GM12878 (cell line): ENCODE results near the gene GADD45A. TPM values are rescaled to one million over a fixed set of nuclear protein-coding genes. Genes with fewer than 3 reads are reported as not detected.

Source experiments
- ATAC-seq: fragments of 200-7000 bp; cut with Tn5 transposase; 3 replicates; pipeline ENCODE4 v1.9.1; 2020; ENCODE audit warnings: mild to moderate bottlenecking, moderate library complexity
- BruUV-seq: library from RNA; stranded (reverse); fragments of 400-500 nt; replicated peaks from 2 replicates; lab custom pipeline; 2021; lab: Mats Ljungman, UMichigan
- CTCF ChIA-PET: fragments of 300-600 bp; sonication (Branson Sonifier 250); formaldehyde crosslinking; extraction: SDS; loops from one replicate; lab custom pipeline; 2021; ENCODE audit warnings: inconsistent platforms; lab: Yijun Ruan, JAX
- POLR2A ChIA-PET: fragments of 350-600 bp; formaldehyde crosslinking; extraction: SDS; loops from one replicate; lab custom pipeline; 2021; ENCODE audit warnings: inconsistent platforms; lab: Charles Lee
- RAD21 ChIA-PET: fragments of 300-600 bp; sonication (Branson Sonifier 250); formaldehyde crosslinking; loops from one replicate; lab custom pipeline; 2023; ENCODE audit warnings: antibody characterized with exemption; ENCODE audit not compliant: unreplicated experiment; lab: Charles Lee
- SMC1A ChIA-PET: fragments of 300-600 bp; sonication (Branson Sonifier 250); formaldehyde crosslinking; loops from one replicate; lab custom pipeline; 2023; ENCODE audit not compliant: unreplicated experiment, uncharacterized antibody; lab: Charles Lee
- DNase-seq: peaks from one replicate; pipeline ENCODE4 v3.0.0-alpha.2; 2011; ENCODE audit warnings: low read depth, low spot score
- FAIRE-seq: peaks from 3 replicates; lab custom pipeline; 2011; peaks lifted over from hg19 to GRCh38; lab: Jason Lieb, UNC
- H2AFZ ChIP-seq: 2 replicates; pipeline ENCODE4 v1.6.0; 2011; ENCODE audit warnings: low read depth, low read length, control low read depth; ENCODE audit not compliant: control insufficient read depth
- H3K27ac ChIP-seq: 2 replicates; pipeline ENCODE4 v1.5.1; 2011; ENCODE audit warnings: control low read depth; ENCODE audit not compliant: control insufficient read depth, insufficient read depth
- H3K27me3 ChIP-seq, 2 experiments: replicated peaks in 1 of 2; 2 replicates each; pipeline versions ENCODE4 v1.6.0 to v1.6.1; 2011; ENCODE audit warnings: low read length in 1 of 2; ENCODE audit not compliant: control insufficient read depth in 2 of 2, insufficient read depth in 2 of 2
- H3K36me3 ChIP-seq, 2 experiments: 2 replicates each; pipeline ENCODE4 v1.5.1; 2011; ENCODE audit warnings: low read length in 1 of 2; ENCODE audit not compliant: control insufficient read depth in 2 of 2, insufficient read depth in 2 of 2
- H3K4me1 ChIP-seq: 2 replicates; pipeline ENCODE4 v1.6.1; 2011; ENCODE audit warnings: mild to moderate bottlenecking, low read length, moderate library complexity, mixed read lengths; ENCODE audit not compliant: control insufficient read depth, insufficient read depth
- H3K4me2 ChIP-seq: 2 replicates; pipeline ENCODE4 v1.6.0; 2011; ENCODE audit warnings: control low read depth; ENCODE audit not compliant: control insufficient read depth, insufficient read depth
- H3K4me3 ChIP-seq: fragments of 200-600 bp; sonication (generic); 2 replicates; pipeline ENCODE4 v1.5.1; 2016
- H3K79me2 ChIP-seq: 2 replicates; pipeline ENCODE4 v1.6.0; 2011; ENCODE audit warnings: low read length; ENCODE audit not compliant: control insufficient read depth, insufficient read depth
- H3K9ac ChIP-seq: 2 replicates; pipeline ENCODE4 v1.8.0; 2011; ENCODE audit warnings: low read length, control low read depth, mixed read lengths; ENCODE audit not compliant: control insufficient read depth, insufficient read depth
- H3K9me3 ChIP-seq: replicated peaks from 3 replicates; pipeline ENCODE4 v1.5.1; 2011; ENCODE audit warnings: mild to moderate bottlenecking, low read length; ENCODE audit not compliant: control insufficient read depth, insufficient read depth
- H4K20me1 ChIP-seq: 2 replicates; pipeline ENCODE4 v1.6.0; 2011; ENCODE audit not compliant: control insufficient read depth, insufficient read depth
- ASH2L ChIP-seq: fragments of 300-600, 200-600 bp; sonication (generic); IDR thresholded peaks from 2 replicates; pipeline ENCODE4 v1.6.1; 2017; ENCODE audit warnings: low read depth, mild to moderate bottlenecking, borderline replicate concordance
- CBX3 ChIP-seq: fragments of 200-600 bp; sonication (generic); IDR thresholded peaks from 2 replicates; pipeline ENCODE4 v1.6.1; 2016; ENCODE audit warnings: low read depth, borderline replicate concordance
- GABPA ChIP-seq: IDR thresholded peaks from 2 replicates; pipeline ENCODE4 v1.6.1; 2014; ENCODE audit warnings: antibody characterized with exemption, low read depth, mild to moderate bottlenecking, inconsistent platforms
- IKZF2 ChIP-seq, 2 experiments: fragments of 450-650 bp; IDR thresholded peaks; 2 replicates each; pipeline ENCODE4 v1.6.1; 2017; ENCODE audit warnings: mild to moderate bottlenecking in 2 of 2, moderate library complexity in 2 of 2
- KDM1A ChIP-seq: fragments of 200-600 bp; sonication (generic); IDR thresholded peaks from 2 replicates; pipeline ENCODE4 v1.6.1; 2016; ENCODE audit warnings: borderline replicate concordance
- LARP7 ChIP-seq: fragments of 450-650 bp; IDR thresholded peaks from 2 replicates; pipeline ENCODE4 v1.6.1; 2017; ENCODE audit warnings: mild to moderate bottlenecking
- PKNOX1 ChIP-seq: fragments of 450-650 bp; IDR thresholded peaks from 2 replicates; pipeline ENCODE4 v1.6.1; 2016; ENCODE audit warnings: mild to moderate bottlenecking
- SMARCA5 ChIP-seq: fragments of 450-650 bp; IDR thresholded peaks from 2 replicates; pipeline ENCODE4 v1.6.1; 2017; ENCODE audit warnings: mild to moderate bottlenecking
- SP1 ChIP-seq: IDR thresholded peaks from one replicate; pipeline ENCODE4 v1.6.1; 2011; ENCODE audit warnings: low read depth, low read length
- SREBF2 ChIP-seq: IDR thresholded peaks from 2 replicates; pipeline ENCODE4 v1.6.1; 2012; ENCODE audit warnings: mild to moderate bottlenecking, low read length
- ZNF274 ChIP-seq: IDR thresholded peaks from one replicate; pipeline ENCODE4 v1.8.0; 2011; ENCODE audit not compliant: insufficient read length, insufficient read depth
- ZSCAN29 ChIP-seq: fragments of 450-650 bp; IDR thresholded peaks from 2 replicates; pipeline ENCODE4 v1.6.1; 2017; ENCODE audit warnings: mild to moderate bottlenecking, moderate library complexity
- WGBS: methylation state at CpG from one replicate; pipeline ENCODE4 v1.1.6; 2016; ENCODE audit warnings: low lambda C conversion rate; ENCODE audit not compliant: insufficient replicate concordance, insufficient coverage; ENCODE audit errors: missing lambda C conversion rate; 5-methylcytosine and 5-hydroxymethylcytosine counted together
- in situ Hi-C: fragments of 300-500 bp; cut with MboI; formaldehyde crosslinking; loops from 9 replicates; pipeline ENCODE4 v1.14.3; 2018; ENCODE audit warnings: mixed read lengths
- intact Hi-C: fragments of 100-400 bp; cut with micrococcal nuclease; formaldehyde crosslinking; loops from one replicate; pipeline ENCODE4 v1.14.2; 2022; ENCODE audit not compliant: unreplicated experiment
- polyA plus RNA-seq, 11 experiments: library from polyadenylated mRNA; depleted of rRNA in 4 of 11; unstranded in 6 of 11; stranded (reverse) in 5 of 11; fragments of >200 nt; fragmentation: Nextera tagmentation in 4 of 11; fragmentation: Illumina TruSeq in 1 of 11; extraction: Ambion mirVana in 4 of 11; extraction: Trizol in 1 of 11; gene quantifications; 1 replicate in 1 of 11; 2 replicates in 10 of 11; pipeline versions ENCODE4 v1.2.1 to v1.2.3, GENCODE V29; 2011 to 2016; ENCODE audit warnings: inconsistent platforms in 2 of 11, missing spikeins in 2 of 11, low read depth in 1 of 11
- total RNA-seq, 4 experiments: library from RNA; depleted of rRNA in 3 of 4; stranded (reverse); fragments of >200 nt in 3 of 4; fragmentation: Illumina TruSeq in 1 of 4; extraction: Trizol in 1 of 4; gene quantifications; 2 replicates each; pipeline versions ENCODE4 v1.2.1 to v1.2.3, GENCODE V29; 2013 to 2021
- TF ChIP-seq, protein P1 (sequence below): fragments of 450-650 bp; formaldehyde crosslinking; IDR thresholded peaks from 2 replicates; pipeline ENCODE4 v1.5.0; 2022; ENCODE audit warnings: mild to moderate bottlenecking, missing genetic modification characterization
- TF ChIP-seq, protein P2 (sequence below), 3 experiments: IDR thresholded peaks in 2 of 3; conservative IDR thresholded peaks in 1 of 3; 2 replicates each; pipeline ENCODE4 v1.5.1; 2011; ENCODE audit warnings: low read depth in 3 of 3, low read length in 3 of 3, mild to moderate bottlenecking in 3 of 3, control low read depth in 2 of 3, moderate library complexity in 2 of 3, inconsistent platforms in 1 of 3, mixed read lengths in 1 of 3; ENCODE audit not compliant: control insufficient read depth in 2 of 3, insufficient read depth in 1 of 3; ENCODE audit errors: extremely low read depth in 1 of 3
- TF ChIP-seq, protein P3 (sequence below): IDR thresholded peaks from 2 replicates; pipeline ENCODE4 v1.6.1; 2012; ENCODE audit warnings: low read depth, low read length, improper control_type of control experiment

Gene GADD45A
- total and polyA plus RNA-seq, 10 of the 15 experiments (the other 5 are each of a cell fraction or from before 2014, with no cell fraction given) = 4.7 to 48.9 (median 18.5) TPM

- TF ChIP-seq IKZF2 (IDR thresholded peaks at IDR 0.05) (no peak), SREBF2 (no peak)
Observed at GRCh38 chr1:67721112-67721511, 36.1 kb downstream of the GADD45A start (continued).

- Histone ChIP-seq H4K20me1 (no peaks in the 10 kb centered on the region), H3K79me2 (no peaks in the 10 kb centered on the region), H3K4me2 (no peak overlapping the region), H3K4me1 (peaks cover 3% of the 10 kb centered on the region; the same call in 1 of the 2 replicates), H3K27me3 (no peaks in the 10 kb centered on the region), H3K9ac (no peak overlapping the region), H3K27ac (no peak overlapping the region), H2AFZ (peak overlapping the region; percentile 51), H3K9me3 (no peaks in the 10 kb centered on the region), H3K36me3 (no peaks in the 10 kb centered on the region), H3K4me3 (no peak overlapping the region)
- SMC1A ChIA-PET = interaction anchor here (0.6 to 6.4 kb wide), 8 partner anchors 9 to 39 kb away, joined by 3 to 33 read pairs (median 6); no protein-coding TSS in a partner anchor
- DNase-seq (no peak), ATAC-seq (peak; percentile 17; the same call in 1 of the 3 replicates), FAIRE-seq (no peak)
- RAD21 ChIA-PET = interaction anchor here (0.8 to 1.7 kb wide), 4 partner anchors 30 to 44 kb away, joined by 3 to 10 read pairs (median 4); no protein-coding TSS in a partner anchor
- BruUV-seq = no TSS peak
- intact Hi-C loops = no loop called here
- in situ Hi-C loops = no loop called here
- 18% methylated on average over 2 of the region's 2 CpGs for WGBS
- POLR2A ChIA-PET = interaction anchor here (0.7 to 1.7 kb wide), 4 partner anchors 9 to 16 kb away, joined by 3 to 6 read pairs (median 4); no protein-coding TSS in a partner anchor
- CTCF ChIA-PET = interaction anchor here (0.7 to 4.8 kb wide), 7 partner anchors 20 to 161 kb away, joined by 3 to 24 read pairs (median 4); no protein-coding TSS in a partner anchor
- no peak for TF ChIP-seq KDM1A
- TF ChIP-seq, protein P1, sequence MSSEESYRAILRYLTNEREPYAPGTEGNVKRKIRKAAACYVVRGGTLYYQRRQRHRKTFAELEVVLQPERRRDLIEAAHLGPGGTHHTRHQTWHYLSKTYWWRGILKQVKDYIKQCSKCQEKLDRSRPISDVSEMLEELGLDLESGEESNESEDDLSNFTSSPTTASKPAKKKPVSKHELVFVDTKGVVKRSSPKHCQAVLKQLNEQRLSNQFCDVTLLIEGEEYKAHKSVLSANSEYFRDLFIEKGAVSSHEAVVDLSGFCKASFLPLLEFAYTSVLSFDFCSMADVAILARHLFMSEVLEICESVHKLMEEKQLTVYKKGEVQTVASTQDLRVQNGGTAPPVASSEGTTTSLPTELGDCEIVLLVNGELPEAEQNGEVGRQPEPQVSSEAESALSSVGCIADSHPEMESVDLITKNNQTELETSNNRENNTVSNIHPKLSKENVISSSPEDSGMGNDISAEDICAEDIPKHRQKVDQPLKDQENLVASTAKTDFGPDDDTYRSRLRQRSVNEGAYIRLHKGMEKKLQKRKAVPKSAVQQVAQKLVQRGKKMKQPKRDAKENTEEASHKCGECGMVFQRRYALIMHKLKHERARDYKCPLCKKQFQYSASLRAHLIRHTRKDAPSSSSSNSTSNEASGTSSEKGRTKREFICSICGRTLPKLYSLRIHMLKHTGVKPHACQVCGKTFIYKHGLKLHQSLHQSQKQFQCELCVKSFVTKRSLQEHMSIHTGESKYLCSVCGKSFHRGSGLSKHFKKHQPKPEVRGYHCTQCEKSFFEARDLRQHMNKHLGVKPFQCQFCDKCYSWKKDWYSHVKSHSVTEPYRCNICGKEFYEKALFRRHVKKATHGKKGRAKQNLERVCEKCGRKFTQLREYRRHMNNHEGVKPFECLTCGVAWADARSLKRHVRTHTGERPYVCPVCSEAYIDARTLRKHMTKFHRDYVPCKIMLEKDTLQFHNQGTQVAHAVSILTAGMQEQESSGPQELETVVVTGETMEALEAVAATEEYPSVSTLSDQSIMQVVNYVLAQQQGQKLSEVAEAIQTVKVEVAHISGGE (CRISPR knock-in tag) = no peak
- TF ChIP-seq, protein P2, sequence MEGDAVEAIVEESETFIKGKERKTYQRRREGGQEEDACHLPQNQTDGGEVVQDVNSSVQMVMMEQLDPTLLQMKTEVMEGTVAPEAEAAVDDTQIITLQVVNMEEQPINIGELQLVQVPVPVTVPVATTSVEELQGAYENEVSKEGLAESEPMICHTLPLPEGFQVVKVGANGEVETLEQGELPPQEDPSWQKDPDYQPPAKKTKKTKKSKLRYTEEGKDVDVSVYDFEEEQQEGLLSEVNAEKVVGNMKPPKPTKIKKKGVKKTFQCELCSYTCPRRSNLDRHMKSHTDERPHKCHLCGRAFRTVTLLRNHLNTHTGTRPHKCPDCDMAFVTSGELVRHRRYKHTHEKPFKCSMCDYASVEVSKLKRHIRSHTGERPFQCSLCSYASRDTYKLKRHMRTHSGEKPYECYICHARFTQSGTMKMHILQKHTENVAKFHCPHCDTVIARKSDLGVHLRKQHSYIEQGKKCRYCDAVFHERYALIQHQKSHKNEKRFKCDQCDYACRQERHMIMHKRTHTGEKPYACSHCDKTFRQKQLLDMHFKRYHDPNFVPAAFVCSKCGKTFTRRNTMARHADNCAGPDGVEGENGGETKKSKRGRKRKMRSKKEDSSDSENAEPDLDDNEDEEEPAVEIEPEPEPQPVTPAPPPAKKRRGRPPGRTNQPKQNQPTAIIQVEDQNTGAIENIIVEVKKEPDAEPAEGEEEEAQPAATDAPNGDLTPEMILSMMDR (IDR thresholded peaks at IDR 0.05 in 2 of 3, conservative IDR thresholded peaks at IDR 0.05 in 1 of 3; ENCODE audit: control insufficient read depth in 2 of 3, extremely low read depth in 1 of 3, insufficient read depth in 1 of 3, low read depth in 3 of 3, low read length in 3 of 3) = no peak
- TF ChIP-seq, protein P3, sequence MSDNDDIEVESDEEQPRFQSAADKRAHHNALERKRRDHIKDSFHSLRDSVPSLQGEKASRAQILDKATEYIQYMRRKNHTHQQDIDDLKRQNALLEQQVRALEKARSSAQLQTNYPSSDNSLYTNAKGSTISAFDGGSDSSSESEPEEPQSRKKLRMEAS = no peak
- no peak for TF ChIP-seq GABPA
- TF ChIP-seq CBX3 = no peak
- TF ChIP-seq ZNF274 = no peak
- no peak for TF ChIP-seq SP1
- TF ChIP-seq LARP7 = no peak
- no peak for TF ChIP-seq ASH2L
- no peak for TF ChIP-seq SMARCA5
- no peak for TF ChIP-seq ZSCAN29
- no peak for TF ChIP-seq PKNOX1
Observed at GRCh38 chr1:67721650-67722291, 36.8 kb downstream of the GADD45A start.
